SU-DHL-6 (cell line): ENCODE data around the gene HES4.
"Not testable (repeated sequence)": the region's sequence is repeated elsewhere in the genome, so short reads cannot be mapped to it uniquely, and the experiment has no call there.

ENCODE experiments used
- H2AFZ ChIP-seq: fragments of 200-600 bp; sonication (generic); 2 replicates; pipeline ENCODE4 v1.6.1; 2014; ENCODE audit warnings: low read depth, mild to moderate bottlenecking, moderate library complexity, mixed read lengths, antibody characterized with exemption, low read length; ENCODE audit not compliant: severe bottlenecking
- H3F3A ChIP-seq: fragments of 200-600 bp; shearing (Covaris generic); 2 replicates; pipeline ENCODE4 v1.6.0; 2016; ENCODE audit warnings: antibody characterized with exemption, mild to moderate bottlenecking; ENCODE audit not compliant: insufficient read depth
- H3K27ac ChIP-seq: fragments of 200-600 bp; sonication (generic); 2 replicates; pipeline ENCODE4 v1.5.1; 2016; ENCODE audit warnings: low read depth, mild to moderate bottlenecking, low read length, moderate library complexity, mixed read lengths
- H3K27me3 ChIP-seq: fragments of 200-600 bp; sonication (generic), shearing (Covaris generic); 2 replicates; pipeline ENCODE4 v1.6.0; 2014; ENCODE audit warnings: mild to moderate bottlenecking, low read length
- H3K36me3 ChIP-seq: fragments of 200-600 bp; sonication (generic); 2 replicates; pipeline ENCODE4 v1.6.1; 2014; ENCODE audit warnings: mild to moderate bottlenecking, low read length, mixed read lengths
- H3K4me2 ChIP-seq: fragments of 300-600, 200-600 bp; shearing (Covaris generic), sonication (generic); 2 replicates; pipeline ENCODE4 v1.6.0; 2014; ENCODE audit warnings: low read length, low read depth, mild to moderate bottlenecking; ENCODE audit not compliant: poor library complexity, severe bottlenecking
- H3K4me3 ChIP-seq: fragments of 200-600 bp; sonication (generic); 2 replicates; pipeline ENCODE4 v1.5.1; 2014; ENCODE audit warnings: antibody characterized with exemption, low read length, mild to moderate bottlenecking, mixed read lengths; ENCODE audit not compliant: insufficient read depth, poor library complexity, severe bottlenecking
- H3K79me2 ChIP-seq: fragments of 200-600 bp; sonication (generic); 2 replicates; pipeline ENCODE4 v1.6.1; 2014; ENCODE audit warnings: mild to moderate bottlenecking, low read length, moderate library complexity; ENCODE audit not compliant: insufficient read depth
- H3K9ac ChIP-seq: fragments of 200-600 bp; sonication (generic); 2 replicates; pipeline ENCODE4 v1.7.0; 2014; ENCODE audit warnings: mild to moderate bottlenecking, low read length
- H3K9me2 ChIP-seq: fragments of 200-600 bp; sonication (generic); replicated peaks from 2 replicates; pipeline ENCODE4 v1.6.1; 2014; ENCODE audit warnings: low read length; ENCODE audit not compliant: insufficient read depth
- H3K9me3 ChIP-seq: fragments of 200-600 bp; sonication (generic); 2 replicates; pipeline ENCODE4 v1.6.1; 2014; ENCODE audit warnings: low read length, mixed read lengths; ENCODE audit not compliant: insufficient read depth
- H4K20me1 ChIP-seq: fragments of 200-600 bp; sonication (generic); 2 replicates; pipeline ENCODE4 v1.6.1; 2014; ENCODE audit warnings: low read depth, mild to moderate bottlenecking, antibody characterized with exemption, low read length, moderate library complexity, mixed read lengths
- EZH2phosphoT487 ChIP-seq: fragments of 200-600 bp; sonication (generic), shearing (Covaris generic); conservative IDR thresholded peaks from 2 replicates; pipeline ENCODE4 v1.6.1; 2018; ENCODE audit warnings: mild to moderate bottlenecking, antibody characterized with exemption, low read length, moderate library complexity, mixed read lengths
- TF ChIP-seq, protein P1 (sequence below): fragments of 200-600 bp; sonication (generic); IDR thresholded peaks from one replicate; pipeline ENCODE4 v1.5.1; 2017; ENCODE audit warnings: antibody characterized with exemption, mild to moderate bottlenecking, low read length, moderate library complexity; ENCODE audit not compliant: insufficient read depth, poor library complexity, severe bottlenecking

Gene HES4

DNA sequence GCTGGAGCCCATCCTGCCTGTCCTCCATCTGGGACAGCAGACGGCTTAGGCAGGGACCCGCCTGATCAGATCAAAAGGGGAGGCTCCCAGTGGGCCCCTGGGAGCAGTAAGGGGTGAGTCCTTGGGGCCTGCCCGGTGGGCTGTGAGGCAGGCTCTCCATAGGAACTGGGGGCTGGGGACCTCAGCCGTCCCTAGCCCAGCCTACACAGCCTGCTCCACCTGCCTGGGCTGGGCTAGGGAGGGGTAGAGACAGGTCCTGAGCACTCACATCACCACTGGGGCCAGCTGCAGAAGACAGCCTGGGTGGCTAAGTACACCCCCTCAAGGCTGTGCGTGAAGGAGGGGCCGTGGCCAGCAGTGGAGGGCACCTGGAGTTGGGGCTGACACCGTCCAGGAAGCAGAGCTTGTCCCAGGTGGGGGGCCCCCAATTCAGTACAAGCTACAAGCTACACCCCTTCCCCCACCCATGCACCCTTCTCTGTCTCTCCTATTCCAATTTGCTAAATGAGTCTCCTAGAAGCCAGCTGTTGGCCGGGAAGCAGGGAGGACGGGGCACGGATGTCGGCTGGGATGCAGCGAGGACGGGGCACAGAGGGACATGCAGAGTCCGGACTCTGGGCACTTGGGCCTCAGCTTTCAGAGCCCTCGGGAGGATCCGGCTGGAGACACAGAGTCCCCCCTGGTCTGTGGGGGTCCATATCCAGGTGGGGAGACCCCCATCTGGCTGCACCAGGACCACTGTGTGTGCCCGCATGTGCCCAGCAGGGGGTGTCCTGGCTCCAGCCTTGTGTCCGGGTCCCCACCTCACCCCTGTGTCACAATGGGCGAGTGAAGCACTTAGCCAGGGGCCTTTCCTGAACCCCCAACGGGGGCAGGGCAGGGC is 15.1 kb upstream of the HES4 start:
- Histone ChIP-seq H3K79me2 (no peaks in the 10 kb centered on the region), H3K4me3 (no peak overlapping the region), H3K9me3 (no peaks in the 10 kb centered on the region), H4K20me1 (no peaks in the 10 kb centered on the region), H3K36me3 (no peaks in the 10 kb centered on the region), H3K27me3 (no peaks in the 10 kb centered on the region), H3K9ac (no peak overlapping the region), H3K27ac (no peak overlapping the region), H3K4me2 (no peak overlapping the region), H3K9me2 (no peaks in the 10 kb centered on the region), H2AFZ (no peak overlapping the region), H3F3A (no peaks in the 10 kb centered on the region)
- TF ChIP-seq, protein P1, sequence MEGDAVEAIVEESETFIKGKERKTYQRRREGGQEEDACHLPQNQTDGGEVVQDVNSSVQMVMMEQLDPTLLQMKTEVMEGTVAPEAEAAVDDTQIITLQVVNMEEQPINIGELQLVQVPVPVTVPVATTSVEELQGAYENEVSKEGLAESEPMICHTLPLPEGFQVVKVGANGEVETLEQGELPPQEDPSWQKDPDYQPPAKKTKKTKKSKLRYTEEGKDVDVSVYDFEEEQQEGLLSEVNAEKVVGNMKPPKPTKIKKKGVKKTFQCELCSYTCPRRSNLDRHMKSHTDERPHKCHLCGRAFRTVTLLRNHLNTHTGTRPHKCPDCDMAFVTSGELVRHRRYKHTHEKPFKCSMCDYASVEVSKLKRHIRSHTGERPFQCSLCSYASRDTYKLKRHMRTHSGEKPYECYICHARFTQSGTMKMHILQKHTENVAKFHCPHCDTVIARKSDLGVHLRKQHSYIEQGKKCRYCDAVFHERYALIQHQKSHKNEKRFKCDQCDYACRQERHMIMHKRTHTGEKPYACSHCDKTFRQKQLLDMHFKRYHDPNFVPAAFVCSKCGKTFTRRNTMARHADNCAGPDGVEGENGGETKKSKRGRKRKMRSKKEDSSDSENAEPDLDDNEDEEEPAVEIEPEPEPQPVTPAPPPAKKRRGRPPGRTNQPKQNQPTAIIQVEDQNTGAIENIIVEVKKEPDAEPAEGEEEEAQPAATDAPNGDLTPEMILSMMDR, result peak; percentile 22
- TF ChIP-seq EZH2phosphoT487, result no peak

DNA sequence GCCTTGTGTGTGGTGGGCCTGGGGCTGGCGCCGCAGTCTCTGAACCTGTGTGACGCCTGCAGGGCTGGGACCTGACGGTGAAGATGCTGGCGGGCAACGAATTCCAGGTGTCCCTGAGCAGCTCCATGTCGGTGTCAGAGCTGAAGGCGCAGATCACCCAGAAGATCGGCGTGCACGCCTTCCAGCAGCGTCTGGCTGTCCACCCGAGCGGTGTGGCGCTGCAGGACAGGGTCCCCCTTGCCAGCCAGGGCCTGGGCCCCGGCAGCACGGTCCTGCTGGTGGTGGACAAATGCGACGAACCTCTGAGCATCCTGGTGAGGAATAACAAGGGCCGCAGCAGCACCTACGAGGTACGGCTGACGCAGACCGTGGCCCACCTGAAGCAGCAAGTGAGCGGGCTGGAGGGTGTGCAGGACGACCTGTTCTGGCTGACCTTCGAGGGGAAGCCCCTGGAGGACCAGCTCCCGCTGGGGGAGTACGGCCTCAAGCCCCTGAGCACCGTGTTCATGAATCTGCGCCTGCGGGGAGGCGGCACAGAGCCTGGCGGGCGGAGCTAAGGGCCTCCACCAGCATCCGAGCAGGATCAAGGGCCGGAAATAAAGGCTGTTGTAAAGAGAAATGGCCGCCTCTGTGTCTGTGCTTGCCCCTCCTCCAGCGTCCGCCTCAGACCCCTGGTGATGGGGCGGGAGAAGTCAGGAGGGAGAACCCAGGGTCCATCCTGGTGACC is 14.2 kb upstream of the HES4 start:
- TF ChIP-seq, protein P1, result no peak
- no peak for TF ChIP-seq EZH2phosphoT487
- Histone ChIP-seq H4K20me1 (no peaks in the 10 kb centered on the region), H3K4me2 (peak overlapping the region; percentile 60), H3K9me3 (no peaks in the 10 kb centered on the region), H3F3A (no peaks in the 10 kb centered on the region), H3K27me3 (no peaks in the 10 kb centered on the region), H3K4me3 (peak overlapping the region; percentile 26), H3K9me2 (no peaks in the 10 kb centered on the region), H2AFZ (no peak overlapping the region), H3K36me3 (no peaks in the 10 kb centered on the region), H3K9ac (peak overlapping the region; percentile 33), H3K27ac (no peak overlapping the region), H3K79me2 (no peaks in the 10 kb centered on the region)

DNA sequence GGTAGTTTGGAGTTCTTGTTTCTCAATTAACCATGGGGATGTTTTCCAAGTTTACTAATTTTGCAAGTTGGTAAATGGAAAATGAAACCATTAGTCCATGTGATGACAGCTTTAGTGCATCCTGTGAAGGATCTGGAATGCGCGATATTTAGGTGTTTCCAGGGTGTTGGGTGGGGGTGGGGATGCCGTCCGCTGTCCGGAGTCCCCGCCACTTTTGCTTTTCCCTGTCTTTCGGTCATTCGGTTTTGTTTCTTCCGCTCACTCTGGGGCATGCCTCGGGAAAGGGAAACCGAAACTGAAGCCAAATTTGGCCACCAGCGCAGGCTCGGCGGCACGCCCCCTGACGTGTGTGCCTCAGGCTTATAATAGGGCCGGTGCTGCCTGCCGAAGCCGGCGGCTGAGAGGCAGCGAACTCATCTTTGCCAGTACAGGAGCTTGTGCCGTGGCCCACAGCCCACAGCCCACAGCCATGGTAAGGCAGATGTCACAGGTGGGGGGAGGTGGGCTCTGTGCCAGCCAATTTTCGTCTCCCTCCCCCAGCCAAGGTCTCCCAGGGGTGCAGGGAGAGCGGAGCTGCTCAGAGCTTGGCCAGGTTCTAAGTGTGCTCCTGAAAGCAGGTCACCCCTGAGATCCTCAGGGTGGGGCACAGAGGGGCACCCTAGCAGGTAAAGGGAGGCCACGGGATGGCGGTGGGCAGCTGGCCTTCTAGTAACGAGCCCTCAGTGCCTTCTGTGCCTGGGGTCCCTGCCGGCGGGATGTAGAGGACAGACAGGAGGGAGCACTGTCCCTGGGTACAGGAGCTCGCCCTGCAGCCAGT is 13.4 kb upstream of the HES4 start, which contains the start of gene ISG15:
Gene ISG15, plus strand, starts transcription at position 393 of the 817 bp plus-strand sequence. Its CDS starts 77 bp downstream, at position 470.
- Histone ChIP-seq H3K27ac (no peak within 1 kb of the TSS), H3K9me3 (no peaks in the 10 kb centered on the region), H3K9ac (peak within 1 kb of the TSS; percentile 33), H3K4me2 (peak within 1 kb of the TSS; percentile 60), H3K36me3 (no peaks in the 10 kb centered on the region), H3F3A (no peaks in the 10 kb centered on the region), H3K27me3 (no peaks in the 10 kb centered on the region), H2AFZ (peak within 1 kb of the TSS; percentile 42), H3K9me2 (no peaks in the 10 kb centered on the region), H3K4me3 (peak within 1 kb of the TSS; percentile 26), H4K20me1 (no peaks in the 10 kb centered on the region), H3K79me2 (no peaks in the 10 kb centered on the region)
- no peak for TF ChIP-seq EZH2phosphoT487
- TF ChIP-seq, protein P1, result no peak

DNA sequence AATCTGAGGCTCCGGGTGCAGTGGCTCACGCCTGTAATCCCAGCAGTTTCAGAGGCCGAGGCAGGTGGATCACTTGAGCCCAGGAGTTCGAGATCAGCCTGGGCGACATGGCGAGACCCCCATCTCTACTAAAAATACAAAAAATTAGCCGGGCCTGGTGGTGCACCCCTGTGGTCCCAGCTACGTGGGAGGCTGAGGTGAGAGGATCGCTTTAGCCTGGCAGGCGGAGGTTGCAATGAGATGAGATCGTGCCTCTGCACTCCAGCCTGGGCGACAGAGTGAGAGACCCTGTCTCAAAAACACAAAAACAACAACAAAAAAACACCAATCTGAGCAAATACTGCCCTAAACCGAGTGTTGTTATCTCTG is 12.8 kb upstream of the HES4 start:
- peak overlapping the region; percentile 33; the same call in 1 of the 2 replicates for H3K9ac ChIP-seq
- not testable (repeated sequence) for H2AFZ ChIP-seq, H3K36me3 ChIP-seq

More for the DNA sequence above, 12.8 kb upstream of the HES4 start:
- H3F3A ChIP-seq, H3K9me3 ChIP-seq, H3K27ac ChIP-seq, H3K27me3 ChIP-seq, H3K9me2 ChIP-seq, H4K20me1 ChIP-seq, H3K79me2 ChIP-seq: not testable (repeated sequence)
- H3K4me2 ChIP-seq, result peak overlapping the region; percentile 60
- peak overlapping the region; percentile 26 for H3K4me3 ChIP-seq
